RWPE2 (cell line): ENCODE data around the gene TRIP12.

ENCODE experiments used
- ATAC-seq: fragments of 200-7000 bp; cut with Tn5 transposase; 3 replicates; pipeline ENCODE4 v1.9.1; 2021; ENCODE audit warnings: low read depth
- DNase-seq: peaks from one replicate; pipeline ENCODE4 v3.0.0-alpha.2; 2020; ENCODE audit warnings: low spot score
- H3K27ac ChIP-seq: fragments of 450-650 bp; 2 replicates; pipeline ENCODE4 v1.5.1; 2017; ENCODE audit warnings: mild to moderate bottlenecking; ENCODE audit not compliant: poor library complexity, severe bottlenecking
- H3K27me3 ChIP-seq: fragments of 250-450 bp; sonication (Bioruptor Pico); 2 replicates; pipeline ENCODE4 v1.5.1; 2021; ENCODE audit warnings: mild to moderate bottlenecking, moderate library complexity; ENCODE audit not compliant: insufficient read depth, poor library complexity, severe bottlenecking
- H3K36me3 ChIP-seq: fragments of 250-450 bp; sonication (Bioruptor Pico); 2 replicates; pipeline ENCODE4 v1.5.1; 2020; ENCODE audit warnings: low read depth, mild to moderate bottlenecking, moderate library complexity
- H3K4me1 ChIP-seq: fragments of 250-450 bp; sonication (Bioruptor Pico); 2 replicates; pipeline ENCODE4 v1.5.1; 2021; ENCODE audit warnings: mild to moderate bottlenecking, moderate library complexity; ENCODE audit not compliant: insufficient read depth, poor library complexity, severe bottlenecking
- H3K4me3 ChIP-seq: fragments of 250-450 bp; sonication (Bioruptor Pico); 2 replicates; pipeline ENCODE4 v1.5.1; 2021; ENCODE audit warnings: mild to moderate bottlenecking, moderate library complexity; ENCODE audit not compliant: severe bottlenecking
- H3K9me3 ChIP-seq: fragments of 250-450 bp; sonication (Bioruptor Pico); 2 replicates; pipeline ENCODE4 v1.5.1; 2021; ENCODE audit warnings: mild to moderate bottlenecking, moderate library complexity; ENCODE audit not compliant: severe bottlenecking
- TF ChIP-seq, protein P1 (sequence below): fragments of 450-650 bp; IDR thresholded peaks from one replicate; pipeline ENCODE4 v1.5.1; 2017; ENCODE audit warnings: mild to moderate bottlenecking, moderate library complexity; ENCODE audit not compliant: poor library complexity, severe bottlenecking

TRIP12 gene

DNA sequence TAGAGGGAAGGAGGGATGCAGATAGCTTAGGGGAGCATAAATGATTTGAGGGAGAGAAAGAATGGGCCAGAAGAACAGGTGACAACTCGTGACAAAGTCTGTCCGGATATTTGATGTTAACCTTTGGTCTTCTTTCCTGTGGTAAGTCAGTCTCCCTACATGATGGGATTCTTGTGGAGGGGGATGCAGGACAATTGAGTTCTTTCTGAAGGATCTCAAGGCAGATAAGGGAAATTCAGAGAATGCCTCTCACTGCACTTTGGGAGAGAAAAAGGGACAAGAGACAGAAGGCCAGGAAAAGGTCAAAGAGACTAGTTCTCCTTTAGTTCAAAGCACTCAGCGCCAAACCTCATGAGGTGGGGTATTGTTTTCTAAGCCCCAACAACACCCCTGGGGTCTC, 34.7 kb upstream of the TRIP12 start:
- Histone ChIP-seq H3K36me3 (no peaks in the 10 kb centered on the region), H3K9me3 (no peaks in the 10 kb centered on the region), H3K4me1 (no peaks in the 10 kb centered on the region), H3K4me3 (no peak overlapping the region), H3K27me3 (no peaks in the 10 kb centered on the region), H3K27ac (no peak overlapping the region)
- TF ChIP-seq, protein P1, sequence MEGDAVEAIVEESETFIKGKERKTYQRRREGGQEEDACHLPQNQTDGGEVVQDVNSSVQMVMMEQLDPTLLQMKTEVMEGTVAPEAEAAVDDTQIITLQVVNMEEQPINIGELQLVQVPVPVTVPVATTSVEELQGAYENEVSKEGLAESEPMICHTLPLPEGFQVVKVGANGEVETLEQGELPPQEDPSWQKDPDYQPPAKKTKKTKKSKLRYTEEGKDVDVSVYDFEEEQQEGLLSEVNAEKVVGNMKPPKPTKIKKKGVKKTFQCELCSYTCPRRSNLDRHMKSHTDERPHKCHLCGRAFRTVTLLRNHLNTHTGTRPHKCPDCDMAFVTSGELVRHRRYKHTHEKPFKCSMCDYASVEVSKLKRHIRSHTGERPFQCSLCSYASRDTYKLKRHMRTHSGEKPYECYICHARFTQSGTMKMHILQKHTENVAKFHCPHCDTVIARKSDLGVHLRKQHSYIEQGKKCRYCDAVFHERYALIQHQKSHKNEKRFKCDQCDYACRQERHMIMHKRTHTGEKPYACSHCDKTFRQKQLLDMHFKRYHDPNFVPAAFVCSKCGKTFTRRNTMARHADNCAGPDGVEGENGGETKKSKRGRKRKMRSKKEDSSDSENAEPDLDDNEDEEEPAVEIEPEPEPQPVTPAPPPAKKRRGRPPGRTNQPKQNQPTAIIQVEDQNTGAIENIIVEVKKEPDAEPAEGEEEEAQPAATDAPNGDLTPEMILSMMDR: no peak
- no peak for DNase-seq
- ATAC-seq: no peak

GRCh38 chr2:229955663-229956062, 33.9 kb upstream of the TRIP12 start:
- no peak for ATAC-seq
- no peak overlapping the region for H3K27ac ChIP-seq
- no peaks in the 10 kb centered on the region for H3K9me3 ChIP-seq
- H3K27me3 ChIP-seq: no peaks in the 10 kb centered on the region
- H3K4me1 ChIP-seq: no peaks in the 10 kb centered on the region
- TF ChIP-seq, protein P1: no peak
- H3K4me3 ChIP-seq: no peak overlapping the region
- no peaks in the 10 kb centered on the region for H3K36me3 ChIP-seq
- DNase-seq: no peak

- Histone ChIP-seq H3K4me1 (no peaks in the 10 kb centered on the region), H3K36me3 (no peaks in the 10 kb centered on the region), H3K27ac (no peak overlapping the region), H3K27me3 (no peaks in the 10 kb centered on the region), H3K9me3 (no peaks in the 10 kb centered on the region), H3K4me3 (no peak overlapping the region)
- DNase-seq (no peak), ATAC-seq (no peak)
- TF ChIP-seq, protein P1: no peak
Measured at GRCh38 chr2:229952256-229952835, 30.5 kb upstream of the TRIP12 start.

DNA sequence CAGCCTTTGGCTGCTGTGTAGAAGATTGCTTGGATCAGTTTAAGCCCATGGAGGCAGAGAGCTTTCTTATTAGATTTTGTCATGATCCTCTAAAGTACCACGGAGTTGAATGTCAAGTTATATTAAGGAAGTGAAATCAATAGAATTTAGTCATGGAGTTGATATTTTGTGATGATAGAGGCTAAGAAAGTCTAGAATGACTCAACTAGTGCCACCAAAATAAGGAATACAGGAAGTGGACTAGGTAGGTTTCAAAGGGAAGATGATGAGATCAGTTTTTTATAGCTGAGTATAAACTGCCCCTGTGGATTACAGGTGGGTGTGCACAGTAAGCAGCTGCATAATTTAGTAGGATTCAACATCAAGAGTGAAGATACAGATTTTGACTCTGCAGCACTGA, 25.7 kb upstream of the TRIP12 start:
- TF ChIP-seq, protein P1: no peak
- Histone ChIP-seq H3K9me3 (no peaks in the 10 kb centered on the region), H3K36me3 (no peaks in the 10 kb centered on the region), H3K4me3 (no peak overlapping the region), H3K27me3 (no peaks in the 10 kb centered on the region), H3K4me1 (no peaks in the 10 kb centered on the region), H3K27ac (no peak overlapping the region)
- DNase-seq (no peak), ATAC-seq (no peak)

GRCh38 chr2:229945975-229946374, 24.2 kb upstream of the TRIP12 start:
- TF ChIP-seq, protein P1: no peak
- ATAC-seq: no peak
- Histone ChIP-seq H3K4me1 (no peaks in the 10 kb centered on the region), H3K4me3 (no peak overlapping the region), H3K9me3 (no peaks in the 10 kb centered on the region), H3K27me3 (no peaks in the 10 kb centered on the region), H3K36me3 (no peaks in the 10 kb centered on the region), H3K27ac (no peak overlapping the region)
- DNase-seq: no peak
